ENCODE results near the gene DOCK4. TPM values are rescaled to one million over a fixed set of nuclear protein-coding genes. Genes with fewer than 3 reads are reported as not detected.

Gene DOCK4
- total and polyA plus RNA-seq, 10 of the 15 experiments (the other 5 are each of a cell fraction or from before 2014, with no cell fraction given), result 0.03 to 0.73 (median 0.38) TPM

DNA sequence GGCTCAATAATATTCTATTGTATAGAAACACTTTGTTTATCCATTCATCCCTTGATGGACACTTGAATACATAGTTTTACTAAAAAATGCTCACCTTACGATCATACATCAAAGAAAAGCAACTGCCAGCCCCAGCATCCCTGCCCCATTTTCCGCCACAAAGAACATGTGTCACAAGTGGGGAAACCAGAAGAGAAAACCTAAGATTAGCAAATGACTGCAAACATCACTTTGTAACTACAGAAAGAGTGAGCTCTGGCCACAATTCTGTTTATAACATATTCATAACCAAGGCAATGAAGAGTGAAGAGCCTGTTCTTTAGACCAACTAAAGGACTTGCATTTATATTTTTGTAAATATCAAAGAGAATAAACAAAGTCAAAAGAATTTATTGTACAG, 89.8 kb downstream of the DOCK4 start:
- H3K27me3 ChIP-seq (replicated peaks in 1 of 2; ENCODE audit: control insufficient read depth in 2 of 2, insufficient read depth in 2 of 2, low read length in 1 of 2), result no peaks in the 10 kb centered on the region
- ChIA-PET POLR2A (no interaction called here), CTCF (no interaction called here), SMC1A (ENCODE audit: uncharacterized antibody, unreplicated experiment) (no interaction called here), RAD21 (ENCODE audit: unreplicated experiment) (no interaction called here)
- no peak for ATAC-seq
- no peak overlapping the region for H3K4me3 ChIP-seq
- no peaks in the 10 kb centered on the region for H4K20me1 ChIP-seq (ENCODE audit: control insufficient read depth, insufficient read depth)
- no peaks in the 10 kb centered on the region for H3K4me1 ChIP-seq (ENCODE audit: control insufficient read depth, insufficient read depth, low read length)
- no peak overlapping the region for H2AFZ ChIP-seq (ENCODE audit: control insufficient read depth, low read depth, low read length)
- H3K79me2 ChIP-seq (ENCODE audit: control insufficient read depth, insufficient read depth, low read length), result no peaks in the 10 kb centered on the region
- in situ Hi-C loops (cut with MboI), result no loop called here
- H3K27ac ChIP-seq (ENCODE audit: control insufficient read depth, insufficient read depth), result no peak overlapping the region
- no peak for DNase-seq (ENCODE audit: low read depth, low spot score)
- H3K4me2 ChIP-seq (ENCODE audit: control insufficient read depth, insufficient read depth), result no peak overlapping the region
- TF ChIP-seq, protein P1, sequence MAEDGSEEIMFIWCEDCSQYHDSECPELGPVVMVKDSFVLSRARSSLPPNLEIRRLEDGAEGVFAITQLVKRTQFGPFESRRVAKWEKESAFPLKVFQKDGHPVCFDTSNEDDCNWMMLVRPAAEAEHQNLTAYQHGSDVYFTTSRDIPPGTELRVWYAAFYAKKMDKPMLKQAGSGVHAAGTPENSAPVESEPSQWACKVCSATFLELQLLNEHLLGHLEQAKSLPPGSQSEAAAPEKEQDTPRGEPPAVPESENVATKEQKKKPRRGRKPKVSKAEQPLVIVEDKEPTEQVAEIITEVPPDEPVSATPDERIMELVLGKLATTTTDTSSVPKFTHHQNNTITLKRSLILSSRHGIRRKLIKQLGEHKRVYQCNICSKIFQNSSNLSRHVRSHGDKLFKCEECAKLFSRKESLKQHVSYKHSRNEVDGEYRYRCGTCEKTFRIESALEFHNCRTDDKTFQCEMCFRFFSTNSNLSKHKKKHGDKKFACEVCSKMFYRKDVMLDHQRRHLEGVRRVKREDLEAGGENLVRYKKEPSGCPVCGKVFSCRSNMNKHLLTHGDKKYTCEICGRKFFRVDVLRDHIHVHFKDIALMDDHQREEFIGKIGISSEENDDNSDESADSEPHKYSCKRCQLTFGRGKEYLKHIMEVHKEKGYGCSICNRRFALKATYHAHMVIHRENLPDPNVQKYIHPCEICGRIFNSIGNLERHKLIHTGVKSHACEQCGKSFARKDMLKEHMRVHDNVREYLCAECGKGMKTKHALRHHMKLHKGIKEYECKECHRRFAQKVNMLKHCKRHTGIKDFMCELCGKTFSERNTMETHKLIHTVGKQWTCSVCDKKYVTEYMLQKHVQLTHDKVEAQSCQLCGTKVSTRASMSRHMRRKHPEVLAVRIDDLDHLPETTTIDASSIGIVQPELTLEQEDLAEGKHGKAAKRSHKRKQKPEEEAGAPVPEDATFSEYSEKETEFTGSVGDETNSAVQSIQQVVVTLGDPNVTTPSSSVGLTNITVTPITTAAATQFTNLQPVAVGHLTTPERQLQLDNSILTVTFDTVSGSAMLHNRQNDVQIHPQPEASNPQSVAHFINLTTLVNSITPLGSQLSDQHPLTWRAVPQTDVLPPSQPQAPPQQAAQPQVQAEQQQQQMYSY (CRISPR knock-in tag; IDR thresholded peaks at IDR 0.05), result no peak
- TF ChIP-seq BMI1 (IDR thresholded peaks at IDR 0.05; ENCODE audit: borderline replicate concordance), result no peak
- TF ChIP-seq BCL11A (IDR thresholded peaks at IDR 0.05; ENCODE audit: low read depth, low read length), result no peak
- no peak for TF ChIP-seq SREBF1 (IDR thresholded peaks at IDR 0.05; ENCODE audit: low read length)
- TF ChIP-seq EP300 (IDR thresholded peaks at IDR 0.05; ENCODE audit: borderline replicate concordance in 1 of 2, control insufficient read depth in 1 of 2, low read depth in 2 of 2, low read length in 2 of 2), result no peak
- no peak for TF ChIP-seq JUND (IDR thresholded peaks at IDR 0.05; ENCODE audit: low read depth, low read length)
- no peak for TF ChIP-seq TAF1 (IDR thresholded peaks at IDR 0.05; ENCODE audit: borderline replicate concordance, low read depth, low read length)
- no peaks in the 10 kb centered on the region for H3K36me3 ChIP-seq (ENCODE audit: control insufficient read depth in 2 of 2, insufficient read depth in 2 of 2, low read length in 1 of 2)
- whole genome bisulfite sequencing (ENCODE audit: insufficient coverage, insufficient replicate concordance, low lambda C conversion rate, missing lambda C conversion rate), result 98% methylated on average over 2 of the region's 2 CpGs
- intact Hi-C loops (cut with micrococcal nuclease; ENCODE audit: unreplicated experiment), result no loop called here
- FAIRE-seq, result no peak
- H3K9ac ChIP-seq (ENCODE audit: control insufficient read depth, insufficient read depth, low read length), result no peak overlapping the region
- no TSS peak for BruUV-seq (replicated peaks)
- no peaks in the 10 kb centered on the region for H3K9me3 ChIP-seq (replicated peaks; ENCODE audit: control insufficient read depth, insufficient read depth, low read length)
